ENCODE data around the gene CACFD1.

DNA sequence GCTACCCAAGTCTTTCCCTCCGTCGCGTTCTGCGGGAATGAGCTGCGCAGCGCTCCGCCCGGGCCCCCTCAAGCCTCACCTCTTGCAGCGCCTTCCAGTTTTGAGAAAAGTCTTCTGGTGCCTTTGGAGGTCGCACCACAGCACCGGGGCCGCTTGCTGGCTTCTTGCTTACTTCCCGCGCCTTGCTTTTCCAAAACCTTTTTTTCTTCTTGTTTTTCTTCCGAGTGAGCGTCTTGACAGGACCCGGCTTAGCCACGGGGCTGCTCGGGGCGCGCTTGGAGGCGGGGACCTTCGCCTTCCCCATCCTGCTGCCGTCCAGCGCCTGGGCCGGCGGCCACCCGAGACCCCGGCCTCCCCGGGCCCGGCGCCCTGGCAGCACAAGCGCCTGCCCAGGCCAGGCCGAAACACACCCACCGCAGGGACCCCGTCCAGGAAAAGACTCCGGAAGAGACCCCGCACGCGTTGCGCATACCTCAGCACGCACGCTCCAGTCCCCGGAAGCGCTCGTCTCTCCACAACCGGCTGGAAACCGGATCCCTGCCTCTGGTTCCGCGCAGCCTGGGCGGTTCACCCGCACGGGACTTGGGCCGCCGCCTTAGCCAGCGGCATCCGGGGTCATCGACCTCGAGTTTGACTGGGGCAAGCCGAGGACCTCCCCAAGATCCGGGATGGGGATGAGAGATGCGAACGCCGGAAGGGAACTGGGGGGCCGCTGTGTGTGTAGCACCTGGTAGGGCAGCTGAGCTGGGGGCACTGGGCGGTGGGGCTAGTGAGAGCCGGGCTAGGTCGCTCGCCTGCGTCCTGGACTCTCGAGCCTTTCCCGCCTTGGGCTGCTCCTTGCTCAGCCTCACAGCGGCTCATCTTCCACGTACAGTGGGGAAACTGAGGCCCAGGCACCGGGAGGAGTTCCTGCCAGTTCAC is 42.0 kb upstream of the CACFD1 start, which contains the start of gene REXO4:
- TF ChIP-seq, protein P1, sequence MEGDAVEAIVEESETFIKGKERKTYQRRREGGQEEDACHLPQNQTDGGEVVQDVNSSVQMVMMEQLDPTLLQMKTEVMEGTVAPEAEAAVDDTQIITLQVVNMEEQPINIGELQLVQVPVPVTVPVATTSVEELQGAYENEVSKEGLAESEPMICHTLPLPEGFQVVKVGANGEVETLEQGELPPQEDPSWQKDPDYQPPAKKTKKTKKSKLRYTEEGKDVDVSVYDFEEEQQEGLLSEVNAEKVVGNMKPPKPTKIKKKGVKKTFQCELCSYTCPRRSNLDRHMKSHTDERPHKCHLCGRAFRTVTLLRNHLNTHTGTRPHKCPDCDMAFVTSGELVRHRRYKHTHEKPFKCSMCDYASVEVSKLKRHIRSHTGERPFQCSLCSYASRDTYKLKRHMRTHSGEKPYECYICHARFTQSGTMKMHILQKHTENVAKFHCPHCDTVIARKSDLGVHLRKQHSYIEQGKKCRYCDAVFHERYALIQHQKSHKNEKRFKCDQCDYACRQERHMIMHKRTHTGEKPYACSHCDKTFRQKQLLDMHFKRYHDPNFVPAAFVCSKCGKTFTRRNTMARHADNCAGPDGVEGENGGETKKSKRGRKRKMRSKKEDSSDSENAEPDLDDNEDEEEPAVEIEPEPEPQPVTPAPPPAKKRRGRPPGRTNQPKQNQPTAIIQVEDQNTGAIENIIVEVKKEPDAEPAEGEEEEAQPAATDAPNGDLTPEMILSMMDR (conservative IDR thresholded peaks at IDR 0.05; ENCODE audit: low read length), result no peak
- TF ChIP-seq EZH2phosphoT487 (IDR thresholded peaks at IDR 0.05; ENCODE audit: borderline replicate concordance, low read depth, low read length), result no peak

Measured in OCI-LY7 (cell line).